ENCODE measurements around the gene CAMK2A.

DNA sequence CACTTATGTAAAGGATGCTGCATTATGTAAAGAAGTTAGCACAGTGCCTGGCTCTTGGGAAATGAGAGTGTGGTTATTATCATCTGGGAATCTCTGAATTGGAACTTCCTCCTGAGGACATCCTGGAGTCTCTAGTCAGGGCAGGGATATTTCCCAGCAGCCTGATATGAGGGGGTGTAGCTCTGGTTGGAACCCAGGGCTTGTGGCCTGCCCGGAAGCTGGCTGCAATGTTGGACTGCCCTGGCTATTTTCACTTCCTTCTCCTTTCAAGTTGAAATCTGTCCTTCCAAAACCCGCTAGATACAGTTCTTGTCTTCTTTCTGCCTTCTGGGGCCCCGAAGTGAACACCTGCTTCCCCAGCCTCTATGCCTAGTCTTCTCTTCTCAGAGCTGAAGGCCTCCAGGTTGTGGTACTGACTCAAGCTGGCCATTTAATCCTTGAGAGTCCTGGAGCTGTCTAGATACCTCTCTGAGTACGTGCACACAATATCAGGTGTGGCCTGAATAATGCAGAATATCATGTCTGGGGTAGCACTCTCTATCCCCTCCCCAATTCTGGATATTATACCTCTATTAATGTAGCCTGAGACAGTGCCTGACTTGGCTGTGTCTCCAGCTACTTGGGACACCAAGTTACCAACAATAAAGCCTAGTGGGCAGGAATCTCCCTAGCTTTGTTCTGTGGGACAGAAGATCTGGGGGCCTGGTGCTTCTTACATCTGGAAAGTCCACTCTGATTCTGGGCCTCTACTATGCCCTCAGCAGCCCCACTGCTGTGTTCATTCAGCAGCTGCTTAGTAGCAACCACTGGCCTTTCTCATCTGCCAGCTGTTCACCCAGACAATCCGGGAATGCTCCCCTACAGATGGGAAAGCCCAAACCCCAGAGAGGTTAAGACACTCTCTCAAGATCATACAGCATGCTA, 54.7 kb downstream of the CAMK2A start:
- no peak for TF ChIP-seq CTCF (conservative IDR thresholded peaks at IDR 0.05 in 1 of 2, IDR thresholded peaks at IDR 0.05 in 1 of 2; ENCODE audit: low read depth in 1 of 2, low read length in 2 of 2)
- no peak for TF ChIP-seq EZH2 (IDR thresholded peaks at IDR 0.05; ENCODE audit: low read length, missing control alignments)

Data from fibroblast of lung (primary cell).